ENCODE measurements around the gene SLC22A4. TPM values are rescaled to one million over a fixed set of nuclear protein-coding genes. Genes with fewer than 3 reads are reported as not detected.

Gene SLC22A4
- polyA plus RNA-seq, 1 donor (not counting 4 experiments of a cell fraction or from before 2014, with no cell fraction given) = 1.4 TPM

- no peak overlapping the region for H3K27ac ChIP-seq (ENCODE audit: control insufficient read depth, insufficient read depth, low read length)
These were observed 40.5 kb upstream of the SLC22A4 start for GRCh38 chr5:132253452-132254320.

DNA sequence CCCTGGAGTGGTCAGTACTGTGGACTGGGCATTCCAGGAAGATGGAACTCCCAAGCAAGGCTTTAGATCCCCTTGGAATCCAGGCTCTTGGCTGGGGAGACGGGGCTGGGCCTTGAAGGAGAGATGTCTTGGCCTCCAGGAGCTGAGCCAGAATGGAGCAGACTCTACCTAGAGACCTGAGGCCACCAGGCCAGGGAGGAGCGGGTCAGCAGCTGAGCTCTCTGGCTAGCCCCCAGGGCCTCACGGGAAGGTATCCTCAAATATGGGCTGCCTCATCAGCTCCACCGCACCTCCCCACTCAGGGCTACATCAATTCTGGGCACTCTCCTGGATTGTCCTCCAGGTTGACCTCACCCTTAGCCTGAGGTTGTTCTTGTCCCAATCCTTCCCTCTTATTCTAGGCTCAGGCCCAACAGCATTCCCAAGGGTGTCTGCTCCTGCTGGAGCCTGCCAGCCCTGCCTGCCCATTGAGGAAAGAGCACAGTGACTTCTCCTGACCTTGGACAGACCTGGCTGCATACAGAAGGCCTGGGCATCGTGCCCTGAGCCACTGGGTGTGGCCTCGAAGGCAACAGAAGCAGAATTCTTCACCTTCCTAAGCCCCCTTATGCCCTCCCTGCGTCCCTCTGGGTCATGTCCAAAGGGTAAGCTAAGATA is 39.7 kb upstream of the SLC22A4 start:
- DNase-seq (ENCODE audit: low read depth, low spot score) (no peak), FAIRE-seq (no peak)
- Histone ChIP-seq H3K27me3 (ENCODE audit: control insufficient read depth, extremely low read depth, insufficient read depth, low read length) (no peaks in the 10 kb centered on the region), H3K79me2 (ENCODE audit: control insufficient read depth, insufficient read depth, low read length) (peaks cover 15% of the 10 kb centered on the region), H3K4me3 (ENCODE audit: control insufficient read depth in 2 of 3, extremely low read depth in 1 of 3, insufficient read depth in 2 of 3, low read depth in 1 of 3, low read length in 3 of 3) (no peak overlapping the region), H3K9me1 (ENCODE audit: control insufficient read depth, extremely low read depth, insufficient read depth, low read length) (no peaks in the 10 kb centered on the region), H3K4me2 (ENCODE audit: control insufficient read depth, extremely low read depth, insufficient read depth, low read depth, low read length) (no peak overlapping the region), H3K36me3 (ENCODE audit: control insufficient read depth in 2 of 2, extremely low read depth in 1 of 2, insufficient read depth in 2 of 2, low read length in 2 of 2) (no peaks in the 10 kb centered on the region), H4K20me1 (ENCODE audit: control insufficient read depth, extremely low read depth, insufficient read depth, low read length) (no peaks in the 10 kb centered on the region), H3K27ac (ENCODE audit: control insufficient read depth, insufficient read depth, low read length) (no peak overlapping the region), H3K9me3 (ENCODE audit: control insufficient read depth, low read depth, low read length) (no peaks in the 10 kb centered on the region), H2AFZ (ENCODE audit: control insufficient read depth, low read length) (no peak overlapping the region), H3K9ac (ENCODE audit: control insufficient read depth, extremely low read depth, insufficient read depth, low read length) (no peak overlapping the region), H3K4me1 (ENCODE audit: control insufficient read depth, extremely low read depth, insufficient read depth, low read length) (peaks cover 24% of the 10 kb centered on the region)
- TF ChIP-seq EZH2 (IDR thresholded peaks at IDR 0.05; ENCODE audit: low read length) (no peak), CTCF (optimal IDR thresholded peaks at IDR 0.05 in 1 of 3, IDR thresholded peaks at IDR 0.05 in 1 of 3, conservative IDR thresholded peaks at IDR 0.05 in 1 of 3; ENCODE audit: extremely low read depth in 1 of 3, insufficient read depth in 2 of 3, low read length in 3 of 3) (no peak)
- dilution Hi-C loops (cut with MboI; ENCODE audit: extremely low pct_ligation_motif_present, low sequenced_read_pairs) = no loop called here

More at GRCh38 chr5:132253452-132254320, 40.5 kb upstream of the SLC22A4 start:
- no peaks in the 10 kb centered on the region for H3K9me1 ChIP-seq (ENCODE audit: control insufficient read depth, extremely low read depth, insufficient read depth, low read length)
- H3K36me3 ChIP-seq (ENCODE audit: control insufficient read depth in 2 of 2, extremely low read depth in 1 of 2, insufficient read depth in 2 of 2, low read length in 2 of 2) = no peaks in the 10 kb centered on the region
- FAIRE-seq = no peak
- DNase-seq (ENCODE audit: low read depth, low spot score) = no peak
- H3K27me3 ChIP-seq (ENCODE audit: control insufficient read depth, extremely low read depth, insufficient read depth, low read length) = no peaks in the 10 kb centered on the region
- no peak overlapping the region for H3K9ac ChIP-seq (ENCODE audit: control insufficient read depth, extremely low read depth, insufficient read depth, low read length)
- no peak overlapping the region for H3K4me3 ChIP-seq (ENCODE audit: control insufficient read depth in 2 of 3, extremely low read depth in 1 of 3, insufficient read depth in 2 of 3, low read depth in 1 of 3, low read length in 3 of 3)
- TF ChIP-seq CTCF (optimal IDR thresholded peaks at IDR 0.05 in 1 of 3, IDR thresholded peaks at IDR 0.05 in 1 of 3, conservative IDR thresholded peaks at IDR 0.05 in 1 of 3; ENCODE audit: extremely low read depth in 1 of 3, insufficient read depth in 2 of 3, low read length in 3 of 3) = no peak
- no peak for TF ChIP-seq EZH2 (IDR thresholded peaks at IDR 0.05; ENCODE audit: low read length)
- no peak overlapping the region for H3K4me2 ChIP-seq (ENCODE audit: control insufficient read depth, extremely low read depth, insufficient read depth, low read depth, low read length)
- dilution Hi-C loops (cut with MboI; ENCODE audit: extremely low pct_ligation_motif_present, low sequenced_read_pairs) = no loop called here
- H3K9me3 ChIP-seq (ENCODE audit: control insufficient read depth, low read depth, low read length) = no peaks in the 10 kb centered on the region
- peaks cover 16% of the 10 kb centered on the region for H3K4me1 ChIP-seq (ENCODE audit: control insufficient read depth, extremely low read depth, insufficient read depth, low read length)
- H3K79me2 ChIP-seq (ENCODE audit: control insufficient read depth, insufficient read depth, low read length) = peaks cover 11% of the 10 kb centered on the region
- H2AFZ ChIP-seq (ENCODE audit: control insufficient read depth, low read length) = no peak overlapping the region
- no peaks in the 10 kb centered on the region for H4K20me1 ChIP-seq (ENCODE audit: control insufficient read depth, extremely low read depth, insufficient read depth, low read length)
